ENCODE measurements around the gene MPC1.
A peak's percentile ranks its signal among the peaks of the same experiment; 100 is the strongest.

MPC1 gene

DNA sequence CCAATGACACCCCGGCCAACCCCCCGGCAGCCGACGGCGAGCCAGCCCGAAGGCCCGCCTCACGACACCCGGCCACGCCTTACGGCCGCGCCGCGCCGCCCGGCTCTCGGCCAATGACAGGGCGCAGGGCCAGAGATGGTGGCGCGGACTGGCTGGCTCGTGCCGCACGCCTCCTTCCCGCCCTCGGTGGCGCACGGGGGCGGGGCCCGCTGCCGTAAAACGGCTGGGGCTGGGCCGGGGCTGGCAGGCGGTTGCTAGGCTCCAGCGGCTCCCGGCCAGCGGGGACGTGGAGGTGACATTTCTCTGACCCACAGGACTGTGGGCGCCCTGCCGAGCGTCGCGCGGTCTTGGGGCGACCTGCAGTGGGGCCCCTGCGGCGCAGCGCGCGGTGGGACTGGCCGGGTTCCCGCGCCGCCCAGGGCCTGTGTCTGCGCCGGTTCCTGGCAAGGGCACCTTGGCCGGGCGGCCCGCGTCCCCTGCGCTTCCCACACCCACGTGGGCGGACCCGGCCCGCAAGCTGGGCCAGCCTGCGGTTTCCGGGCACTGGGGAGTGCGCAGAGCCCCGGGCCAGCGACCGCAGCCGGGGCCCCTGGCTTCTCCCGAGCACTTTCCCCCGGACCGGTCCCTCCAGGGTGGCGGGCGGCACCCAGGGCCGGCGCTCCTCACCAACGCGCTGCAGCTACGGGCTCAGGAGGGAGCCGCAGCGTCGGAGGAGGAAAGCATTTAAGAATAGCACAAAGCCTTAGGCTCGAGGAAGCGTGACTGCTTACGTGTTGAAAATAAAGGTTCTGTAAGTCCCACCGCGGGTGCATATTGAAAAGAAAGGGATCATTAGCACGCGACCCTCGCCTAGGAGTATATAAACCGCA, at the start of gene MPC1:
Gene MPC1, minus strand, starts transcription at position 8 of the 869 bp plus-strand sequence. CDS start 64 bp downstream, outside the sequence.
- DNase-seq (ENCODE audit: low read depth in 2 of 2), result peak; percentile 89 to 91

- DNase-seq (ENCODE audit: low read depth in 2 of 2), result no peak
Measured at GRCh38 chr6:166430269-166430668, 47.5 kb upstream of the MPC1 start.

- no peak for DNase-seq (ENCODE audit: low read depth in 2 of 2)
Measured at GRCh38 chr6:166424431-166424830, 41.7 kb upstream of the MPC1 start.

DNA sequence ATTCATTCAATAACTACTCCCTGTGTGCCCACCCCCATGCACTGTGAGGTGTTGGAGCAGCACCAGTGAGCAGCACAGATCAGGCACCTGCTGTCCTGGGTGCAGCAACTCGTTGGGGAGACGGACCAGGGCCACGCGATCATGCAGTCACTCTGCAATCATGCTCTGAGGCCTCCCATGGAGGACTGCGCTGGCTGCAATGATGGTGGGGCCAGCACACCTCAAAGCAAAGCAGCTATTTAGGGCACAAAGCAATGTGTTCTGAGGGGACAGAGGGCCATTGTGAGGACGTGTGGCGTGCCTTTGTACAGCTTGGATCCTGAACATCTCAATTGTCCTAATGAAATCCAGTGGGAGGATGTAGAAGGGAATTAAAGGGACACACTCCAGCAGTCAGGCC, 41.0 kb upstream of the MPC1 start:
- no peak for DNase-seq (ENCODE audit: low read depth in 2 of 2)

- DNase-seq (ENCODE audit: low read depth in 2 of 2), result no peak
Measured at GRCh38 chr6:166423051-166423745, 40.5 kb upstream of the MPC1 start.

- DNase-seq (ENCODE audit: low read depth in 2 of 2), result no peak
Measured at GRCh38 chr6:166422201-166422940, 39.6 kb upstream of the MPC1 start.

DNA sequence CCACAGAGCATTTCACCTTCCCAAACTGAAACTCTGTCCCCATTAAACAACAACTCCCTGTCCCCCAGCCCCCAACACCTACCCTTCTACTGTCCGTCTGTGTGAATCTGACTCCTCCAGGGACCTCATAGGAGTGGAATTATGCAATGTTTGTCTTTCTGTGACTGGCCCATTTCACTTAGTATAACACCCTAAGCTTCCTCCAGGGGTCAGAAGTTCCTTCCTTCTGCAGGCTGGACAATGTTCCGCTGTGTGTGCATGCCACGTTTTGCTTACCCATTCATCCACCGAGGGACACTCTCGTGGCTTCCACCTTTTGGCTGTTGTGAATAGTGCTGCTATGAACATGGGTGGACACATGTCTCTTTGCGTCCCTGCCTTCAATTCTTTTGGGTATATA, 37.6 kb upstream of the MPC1 start:
- DNase-seq (ENCODE audit: low read depth in 2 of 2), result no peak

DNA sequence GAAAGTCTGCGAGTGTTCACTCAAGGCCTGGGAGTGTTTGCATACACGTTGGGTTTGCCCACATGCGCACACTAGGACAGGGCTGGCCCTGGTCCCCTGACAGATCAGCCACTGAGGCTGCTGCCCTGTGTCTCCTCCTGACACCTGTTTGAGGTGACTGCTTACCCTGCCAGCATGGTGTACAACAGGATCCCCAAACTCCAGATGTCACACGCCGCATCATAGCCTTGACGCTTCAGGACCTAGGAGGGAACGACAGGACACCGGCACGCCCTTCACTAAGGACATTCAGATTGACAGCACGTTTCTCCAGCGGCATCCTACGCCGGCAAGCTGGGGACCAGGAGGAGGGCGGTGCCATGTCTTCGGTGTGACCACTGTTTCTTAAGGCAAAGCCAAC, 37.0 kb upstream of the MPC1 start:
- no peak for DNase-seq (ENCODE audit: low read depth in 2 of 2)

DNA sequence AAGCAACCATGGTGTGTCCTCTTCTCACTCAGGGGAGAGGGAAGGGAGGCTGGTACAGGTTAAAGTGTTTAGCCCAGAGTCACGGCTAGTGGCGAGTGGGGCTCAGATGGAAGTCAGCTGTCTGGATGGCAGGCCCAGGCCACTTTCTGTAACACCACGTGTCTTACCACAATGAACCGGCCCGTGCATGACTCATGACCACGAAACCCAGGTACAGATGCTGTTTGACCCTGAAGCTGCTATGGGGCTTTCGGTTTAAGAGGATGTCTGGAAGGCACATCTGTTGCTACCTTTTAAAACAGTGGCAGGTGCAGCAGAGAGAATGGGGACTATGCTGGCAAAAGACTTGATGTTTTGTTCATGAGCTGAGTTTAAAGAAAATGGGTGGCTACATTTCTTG, 36.5 kb upstream of the MPC1 start:
- peak in 1 of 2 experiments; percentile 53 for DNase-seq (ENCODE audit: low read depth in 2 of 2)

- DNase-seq (ENCODE audit: low read depth in 2 of 2), result no peak
Measured at GRCh38 chr6:166418691-166419143, 36.0 kb upstream of the MPC1 start.

DNA sequence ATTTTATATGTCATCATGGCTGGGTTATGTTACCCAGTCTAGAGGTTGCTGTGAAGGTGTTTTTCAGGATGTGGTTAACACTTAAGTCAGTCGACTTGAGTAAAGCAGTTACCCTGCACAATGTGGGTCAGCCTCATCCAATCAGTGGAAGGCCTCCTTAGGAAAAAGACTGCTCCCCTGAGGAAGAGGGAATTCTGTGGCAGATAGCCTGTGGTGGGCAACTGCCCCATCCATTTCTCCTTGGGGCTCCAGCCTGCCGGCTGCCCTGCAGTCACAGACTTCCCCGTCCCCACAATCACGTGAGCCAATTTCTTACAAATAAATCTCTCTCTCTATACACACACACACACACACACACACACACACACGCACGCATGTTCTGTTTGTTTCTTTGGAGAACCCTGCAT, 34.5 kb upstream of the MPC1 start:
- no peak for DNase-seq (ENCODE audit: low read depth in 2 of 2)

DNA sequence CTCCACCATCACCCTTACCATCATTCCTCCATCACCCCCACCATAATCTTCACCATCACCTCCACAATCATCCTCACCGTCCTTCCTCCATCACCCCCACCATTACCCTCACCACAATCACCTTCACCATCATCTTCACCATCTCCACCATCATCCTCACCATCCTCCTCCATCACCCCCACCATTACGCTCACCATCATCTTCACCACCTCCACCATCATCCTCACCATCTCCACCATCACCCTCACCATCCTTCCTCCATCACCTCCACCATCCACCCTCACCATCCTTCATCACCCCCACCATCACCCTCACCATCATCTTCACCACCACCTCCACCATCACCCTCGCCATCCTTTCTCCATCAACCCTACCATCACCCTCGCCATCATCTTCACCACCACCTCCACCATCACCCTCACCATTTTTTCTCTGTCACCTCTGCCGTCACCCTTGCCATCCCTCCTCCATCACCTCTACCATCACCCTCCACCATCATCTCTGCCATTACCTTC, 33.1 kb upstream of the MPC1 start:
- no peak for DNase-seq (ENCODE audit: low read depth in 2 of 2)

- DNase-seq (ENCODE audit: low read depth in 2 of 2), result no peak
Measured at GRCh38 chr6:166415306-166415705, 32.6 kb upstream of the MPC1 start.

GRCh38 chr6:166413491-166413951, 30.8 kb upstream of the MPC1 start:
- DNase-seq (ENCODE audit: low read depth in 2 of 2), result no peak

- no peak for DNase-seq (ENCODE audit: low read depth in 2 of 2)
Measured at GRCh38 chr6:166412911-166413384, 30.2 kb upstream of the MPC1 start.

- DNase-seq (ENCODE audit: low read depth in 2 of 2), result no peak
Measured at GRCh38 chr6:166412156-166412910, 29.6 kb upstream of the MPC1 start.

- DNase-seq (ENCODE audit: low read depth in 2 of 2), result no peak
Measured at GRCh38 chr6:166411721-166412151, 29.0 kb upstream of the MPC1 start.

DNA sequence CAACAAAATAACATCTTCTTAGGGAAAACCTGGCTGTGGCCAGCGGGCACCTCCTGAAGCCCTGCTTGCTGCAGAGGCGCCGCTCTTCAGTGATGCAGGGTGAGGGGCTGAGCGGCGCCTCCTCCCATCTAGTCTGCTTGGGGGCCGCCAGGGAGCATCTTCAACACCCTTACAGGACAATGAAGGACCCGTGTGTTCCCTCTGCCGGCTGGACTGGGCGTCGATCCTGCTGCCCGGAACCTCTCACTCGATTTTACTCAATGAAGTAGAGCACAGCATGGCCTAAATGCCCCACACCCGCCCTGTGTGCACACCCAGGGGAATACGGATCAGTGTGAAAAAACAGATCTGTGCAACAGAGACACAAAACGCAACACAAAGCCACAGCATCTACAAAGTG, 28.5 kb upstream of the MPC1 start:
- no peak for DNase-seq (ENCODE audit: low read depth in 2 of 2)

- no peak for DNase-seq (ENCODE audit: low read depth in 2 of 2)
Measured at GRCh38 chr6:166410426-166410935, 27.7 kb upstream of the MPC1 start.

DNA sequence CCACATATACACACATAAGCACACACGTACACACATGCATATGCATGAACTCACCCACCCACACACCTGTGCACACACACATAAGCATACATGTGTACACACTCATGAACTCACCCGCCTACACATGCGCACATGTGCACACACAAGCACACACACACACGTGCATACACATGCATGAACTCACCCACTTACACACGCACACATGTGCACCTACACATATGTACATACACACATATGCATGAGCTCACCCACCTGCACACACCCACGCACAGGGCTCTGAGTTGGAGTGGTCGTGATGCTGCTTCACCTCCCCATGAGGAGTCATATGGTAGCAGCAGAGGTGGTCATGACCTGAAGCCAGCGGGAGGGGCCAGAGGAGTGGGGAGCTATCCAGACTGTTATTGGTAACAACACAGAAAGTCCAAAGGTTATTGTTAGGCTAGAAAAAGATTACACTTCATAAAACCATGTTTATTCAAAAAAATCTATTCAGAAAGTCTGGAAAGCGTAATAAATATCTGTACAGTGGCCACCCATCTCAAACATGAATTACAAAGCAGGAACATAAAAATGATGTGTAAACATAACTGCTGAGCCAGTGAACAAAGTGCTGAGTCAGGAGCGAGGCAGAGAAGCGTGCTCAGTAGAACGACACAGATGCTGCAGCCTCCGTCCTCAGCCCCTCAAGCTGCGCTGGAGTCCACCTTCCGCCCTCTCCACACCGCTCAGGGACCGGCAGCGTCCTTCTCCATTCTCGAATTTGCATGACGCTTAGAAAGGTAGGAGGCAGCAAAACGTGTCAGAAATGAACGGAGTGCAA, 26.4 kb upstream of the MPC1 start:
- no peak for DNase-seq (ENCODE audit: low read depth in 2 of 2)
